GM19467 (cell line): Measurements from ENCODE around the gene PRSS3.
"Not testable (repeated sequence)": the region's sequence is repeated elsewhere in the genome, so short reads cannot be mapped to it uniquely, and the experiment has no call there.

Source experiments
- ATAC-seq: cut with Tn5 transposase; IDR thresholded peaks from one replicate; pipeline ENCODE4 v1.9.1; 2021; ENCODE audit warnings: mild to moderate bottlenecking, moderate library complexity; ENCODE audit not compliant: unreplicated experiment

PRSS3 gene

GRCh38 chr9:33785914-33786313 is 9.4 kb upstream of the PRSS3 start:
- ATAC-seq, result no peak

GRCh38 chr9:33786681-33787080 is 8.7 kb upstream of the PRSS3 start:
- ATAC-seq, result no peak

GRCh38 chr9:33787839-33788238 is 7.5 kb upstream of the PRSS3 start:
- no peak for ATAC-seq

- ATAC-seq, result not testable (repeated sequence)
Observed at GRCh38 chr9:33789429-33789828, 5.9 kb upstream of the PRSS3 start.

GRCh38 chr9:33791117-33791516 is 4.2 kb upstream of the PRSS3 start:
- no peak for ATAC-seq

GRCh38 chr9:33793496-33793895 is 1.9 kb upstream of the PRSS3 start:
- not testable (repeated sequence) for ATAC-seq

- no peak for ATAC-seq
Observed at GRCh38 chr9:33794560-33794959, 801 bp upstream of the PRSS3 start.

- no peak for ATAC-seq
Observed at GRCh38 chr9:33795819-33796218, 458 bp downstream of the PRSS3 start.

GRCh38 chr9:33796679-33797078 is 1.3 kb downstream of the PRSS3 start:
- not testable (repeated sequence) for ATAC-seq

- ATAC-seq, result no peak
Observed at GRCh38 chr9:33797837-33798236, 2.5 kb downstream of the PRSS3 start.

GRCh38 chr9:33798545-33798944 is 3.2 kb downstream of the PRSS3 start:
- no peak for ATAC-seq

- no peak for ATAC-seq
Observed at GRCh38 chr9:33799928-33800704, 4.8 kb downstream of the PRSS3 start.

GRCh38 chr9:33800886-33801285 is 5.5 kb downstream of the PRSS3 start:
- no peak for ATAC-seq

GRCh38 chr9:33801943-33802500 is 6.7 kb downstream of the PRSS3 start:
- ATAC-seq, result not testable (repeated sequence)

- not testable (repeated sequence) for ATAC-seq
Observed at GRCh38 chr9:33804196-33804595, 8.8 kb downstream of the PRSS3 start.

- not testable (repeated sequence) for ATAC-seq
Observed at GRCh38 chr9:33807156-33807555, 11.8 kb downstream of the PRSS3 start.

- ATAC-seq, result peak; percentile 44
Observed at GRCh38 chr9:33808979-33809322, 13.6 kb downstream of the PRSS3 start.

- ATAC-seq, result no peak
Observed at GRCh38 chr9:33809506-33809905, 14.1 kb downstream of the PRSS3 start.

- no peak for ATAC-seq
Observed at GRCh38 chr9:33813712-33814641, 18.6 kb downstream of the PRSS3 start.

GRCh38 chr9:33815781-33816180 is 20.4 kb downstream of the PRSS3 start:
- no peak for ATAC-seq
